Measurements from ENCODE around the gene DXO. TPM values are rescaled to one million over a fixed set of nuclear protein-coding genes. Genes with fewer than 3 reads are reported as not detected.
"Not testable (repeated sequence)": the region's sequence is repeated elsewhere in the genome, so short reads cannot be mapped to it uniquely, and the experiment has no call there.

Gene DXO
- total RNA-seq, 2 donors from 2014 or later = 31.9 to 35.0 TPM

DNA sequence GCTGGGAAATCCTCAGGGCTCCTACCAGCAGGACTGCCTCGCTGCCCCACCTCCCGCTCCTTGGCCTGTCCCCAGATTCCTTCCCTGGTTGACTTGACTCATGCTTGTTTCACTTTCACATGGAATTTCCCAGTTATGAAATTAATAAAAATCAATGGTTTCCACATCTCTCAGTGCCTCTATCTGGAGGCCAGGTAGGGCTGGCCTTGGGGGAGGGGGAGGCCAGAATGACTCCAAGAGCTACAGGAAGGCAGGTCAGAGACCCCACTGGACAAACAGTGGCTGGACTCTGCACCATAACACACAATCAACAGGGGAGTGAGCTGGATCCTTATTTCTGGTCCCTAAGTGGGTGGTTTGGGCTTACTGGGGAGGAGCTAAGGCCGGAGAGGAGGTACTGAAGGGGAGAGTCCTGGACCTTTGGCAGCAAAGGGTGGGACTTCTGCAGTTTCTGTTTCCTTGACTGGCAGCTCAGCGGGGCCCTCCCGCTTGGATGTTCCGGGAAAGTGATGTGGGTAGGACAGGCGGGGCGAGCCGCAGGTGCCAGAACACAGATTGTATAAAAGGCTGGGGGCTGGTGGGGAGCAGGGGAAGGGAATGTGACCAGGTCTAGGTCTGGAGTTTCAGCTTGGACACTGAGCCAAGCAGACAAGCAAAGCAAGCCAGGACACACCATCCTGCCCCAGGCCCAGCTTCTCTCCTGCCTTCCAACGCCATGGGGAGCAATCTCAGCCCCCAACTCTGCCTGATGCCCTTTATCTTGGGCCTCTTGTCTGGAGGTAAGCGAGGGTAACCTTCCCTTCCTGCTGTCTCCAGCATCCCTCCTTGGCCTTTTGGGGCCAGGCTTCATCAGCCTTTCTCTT is 26.2 kb downstream of the DXO start, which contains the start of gene CFB:
Gene CFB (plus strand): TSS at position 589 of the 863 bp plus-strand sequence. CDS start 127 bp downstream, at position 716.
- Mint-ChIP-seq H3K27me3 (peaks cover 39% of the 10 kb centered on the region), H3K36me3 (ENCODE audit: low read depth) (no peaks in the 10 kb centered on the region), H3K4me3 (no peak within 1 kb of the TSS), H3K27ac (no peak within 1 kb of the TSS), H3K4me1 (peaks cover 8% of the 10 kb centered on the region)
- no peaks in the 10 kb centered on the region for H3K9me3 ChIP-seq (ENCODE audit: control insufficient read depth, low read length, poor library complexity, severe bottlenecking)
- DNase-seq (no peak), ATAC-seq (no peak)

DNA sequence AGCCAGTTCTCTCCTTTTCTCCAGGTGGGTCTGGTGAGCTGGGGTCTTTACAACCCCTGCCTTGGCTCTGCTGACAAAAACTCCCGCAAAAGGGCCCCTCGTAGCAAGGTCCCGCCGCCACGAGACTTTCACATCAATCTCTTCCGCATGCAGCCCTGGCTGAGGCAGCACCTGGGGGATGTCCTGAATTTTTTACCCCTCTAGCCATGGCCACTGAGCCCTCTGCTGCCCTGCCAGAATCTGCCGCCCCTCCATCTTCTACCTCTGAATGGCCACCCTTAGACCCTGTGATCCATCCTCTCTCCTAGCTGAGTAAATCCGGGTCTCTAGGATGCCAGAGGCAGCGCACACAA is 26.8 kb downstream of the DXO start:
- Mint-ChIP-seq H3K27me3 (peaks cover 44% of the 10 kb centered on the region), H3K27ac (no peak overlapping the region)
- ATAC-seq = no peak

DNA sequence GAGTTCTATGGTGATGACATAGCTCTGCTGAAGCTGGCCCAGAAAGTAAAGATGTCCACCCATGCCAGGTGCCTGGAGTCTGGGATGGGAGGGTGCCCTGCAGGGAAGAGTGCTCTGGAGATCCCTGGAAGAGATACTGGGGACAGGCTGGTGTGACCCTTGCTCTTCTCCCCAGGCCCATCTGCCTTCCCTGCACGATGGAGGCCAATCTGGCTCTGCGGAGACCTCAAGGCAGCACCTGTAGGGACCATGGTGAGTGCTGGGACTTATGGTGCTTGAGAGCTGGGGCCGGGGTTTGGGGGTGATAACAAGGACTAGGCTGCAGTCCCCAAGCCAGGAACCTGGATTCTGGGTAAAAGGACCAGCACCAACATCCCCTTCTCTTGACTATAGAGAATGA is 28.2 kb downstream of the DXO start:
- no peak for ATAC-seq
- no peak overlapping the region for H3K27ac Mint-ChIP-seq
- no peaks in the 10 kb centered on the region for H3K9me3 ChIP-seq (ENCODE audit: control insufficient read depth, low read length, poor library complexity, severe bottlenecking)
- no peak overlapping the region for H3K4me3 Mint-ChIP-seq
- H3K27me3 Mint-ChIP-seq = peaks cover 44% of the 10 kb centered on the region
- no peaks in the 10 kb centered on the region for H3K36me3 Mint-ChIP-seq (ENCODE audit: low read depth)
- DNase-seq = no peak
- H3K4me1 Mint-ChIP-seq = peaks cover 8% of the 10 kb centered on the region

More for the DNA sequence above, 26.8 kb downstream of the DXO start:
- no peaks in the 10 kb centered on the region for H3K36me3 Mint-ChIP-seq (ENCODE audit: low read depth)
- no peak overlapping the region for H3K4me3 Mint-ChIP-seq
- peaks cover 8% of the 10 kb centered on the region for H3K4me1 Mint-ChIP-seq
- no peaks in the 10 kb centered on the region for H3K9me3 ChIP-seq (ENCODE audit: control insufficient read depth, low read length, poor library complexity, severe bottlenecking)
- no peak for DNase-seq

DNA sequence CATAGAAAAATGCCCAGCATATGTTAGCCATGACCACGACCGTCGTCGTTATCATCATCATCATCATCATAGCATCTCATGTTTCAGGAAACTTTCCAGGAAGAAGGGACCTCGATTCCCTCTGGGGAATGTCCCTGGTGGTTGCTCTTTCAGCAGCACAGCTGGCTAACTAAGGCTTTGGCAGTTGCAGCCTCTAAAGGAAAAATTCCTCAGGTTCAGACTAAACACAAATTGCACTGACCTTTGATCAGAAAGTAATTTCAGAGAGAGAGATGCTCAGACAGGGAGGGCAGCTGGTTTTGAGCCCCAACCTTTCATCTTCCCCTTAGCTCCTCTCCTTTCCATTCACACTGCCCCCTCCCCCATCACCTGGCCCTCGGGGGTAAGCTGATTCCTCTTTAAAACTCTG is 31.7 kb downstream of the DXO start:
- no peak for DNase-seq
- Mint-ChIP-seq H3K27me3 (peaks cover 39% of the 10 kb centered on the region), H3K4me3 (no peak overlapping the region), H3K36me3 (ENCODE audit: low read depth) (no peaks in the 10 kb centered on the region), H3K4me1 (no peaks in the 10 kb centered on the region), H3K27ac (no peak overlapping the region)
- ATAC-seq = no peak
- no peaks in the 10 kb centered on the region for H3K9me3 ChIP-seq (ENCODE audit: control insufficient read depth, low read length, poor library complexity, severe bottlenecking)

DNA sequence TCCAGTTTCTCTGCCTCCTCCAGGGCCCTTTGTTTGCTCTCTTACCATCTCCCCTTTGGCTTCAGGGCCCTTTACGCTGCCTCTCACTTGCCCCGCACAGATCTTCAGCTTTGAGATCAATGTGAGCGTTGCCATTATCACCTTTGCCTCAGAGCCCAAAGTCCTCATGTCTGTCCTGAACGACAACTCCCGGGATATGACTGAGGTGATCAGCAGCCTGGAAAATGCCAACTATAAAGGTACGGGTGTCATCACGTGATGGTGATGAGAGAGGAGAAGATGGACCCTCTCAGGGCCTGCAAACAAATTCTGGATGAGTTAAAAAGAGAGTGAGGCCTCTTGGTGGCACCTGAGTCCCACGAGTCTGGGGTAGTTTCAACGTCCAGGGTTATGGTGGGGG is 36.1 kb downstream of the DXO start:
- no peaks in the 10 kb centered on the region for H3K9me3 ChIP-seq (ENCODE audit: control insufficient read depth, low read length, poor library complexity, severe bottlenecking)
- no peaks in the 10 kb centered on the region for H3K4me1 Mint-ChIP-seq
- DNase-seq (no peak), ATAC-seq (no peak)
- no peaks in the 10 kb centered on the region for H3K36me3 Mint-ChIP-seq (ENCODE audit: low read depth)
- H3K27me3 Mint-ChIP-seq = peaks cover 6% of the 10 kb centered on the region
- H3K4me3 Mint-ChIP-seq = no peak overlapping the region
- H3K27ac Mint-ChIP-seq = no peak overlapping the region

DNA sequence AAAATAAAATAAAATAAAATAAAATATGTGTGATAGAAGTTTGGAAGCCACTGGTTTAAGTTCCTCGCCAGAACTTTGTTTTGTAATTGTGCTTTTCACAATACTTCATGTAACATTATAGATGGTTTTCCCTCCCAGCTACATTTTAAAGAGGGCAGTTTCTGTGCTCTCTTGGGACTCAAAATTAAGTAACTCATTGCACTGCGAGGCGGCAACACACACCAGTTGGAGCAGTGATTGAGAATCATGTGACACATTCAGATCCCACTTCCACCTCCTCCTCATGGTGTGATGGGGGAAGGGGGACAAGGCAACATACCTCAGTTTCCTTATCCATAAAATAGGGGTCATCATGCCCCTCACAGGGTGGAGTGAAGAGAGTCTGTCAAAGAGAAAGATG is 36.9 kb downstream of the DXO start:
- Mint-ChIP-seq H3K27ac (no peak overlapping the region), H3K4me3 (no peak overlapping the region)
- ATAC-seq = no peak

DNA sequence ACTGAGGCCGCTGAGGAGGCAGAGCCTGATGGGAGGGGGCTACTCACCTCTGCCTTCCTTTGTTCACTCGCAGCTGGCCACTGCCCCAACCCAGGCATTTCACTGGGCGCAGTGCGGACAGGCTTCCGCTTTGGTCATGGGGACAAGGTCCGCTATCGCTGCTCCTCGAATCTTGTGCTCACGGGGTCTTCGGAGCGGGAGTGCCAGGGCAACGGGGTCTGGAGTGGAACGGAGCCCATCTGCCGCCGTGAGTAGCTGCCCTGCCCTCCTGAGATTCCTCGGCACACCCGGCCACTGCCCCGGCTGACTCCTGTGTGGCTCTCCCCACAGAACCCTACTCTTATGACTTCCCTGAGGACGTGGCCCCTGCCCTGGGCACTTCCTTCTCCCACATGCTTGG is 38.4 kb downstream of the DXO start:
- DNase-seq = no peak
- no peak overlapping the region for H3K4me3 Mint-ChIP-seq
- no peaks in the 10 kb centered on the region for H3K9me3 ChIP-seq (ENCODE audit: control insufficient read depth, low read length, poor library complexity, severe bottlenecking)
- peaks cover 5% of the 10 kb centered on the region for H3K27me3 Mint-ChIP-seq
- ATAC-seq = no peak
- H3K36me3 Mint-ChIP-seq (ENCODE audit: low read depth) = no peaks in the 10 kb centered on the region
- H3K27ac Mint-ChIP-seq = no peak overlapping the region
- H3K4me1 Mint-ChIP-seq = no peaks in the 10 kb centered on the region

More for the DNA sequence above, 36.9 kb downstream of the DXO start:
- no peaks in the 10 kb centered on the region for H3K4me1 Mint-ChIP-seq
- peaks cover 5% of the 10 kb centered on the region for H3K27me3 Mint-ChIP-seq
- H3K9me3 ChIP-seq (ENCODE audit: control insufficient read depth, low read length, poor library complexity, severe bottlenecking) = no peaks in the 10 kb centered on the region
- no peaks in the 10 kb centered on the region for H3K36me3 Mint-ChIP-seq (ENCODE audit: low read depth)
- DNase-seq = no peak

DNA sequence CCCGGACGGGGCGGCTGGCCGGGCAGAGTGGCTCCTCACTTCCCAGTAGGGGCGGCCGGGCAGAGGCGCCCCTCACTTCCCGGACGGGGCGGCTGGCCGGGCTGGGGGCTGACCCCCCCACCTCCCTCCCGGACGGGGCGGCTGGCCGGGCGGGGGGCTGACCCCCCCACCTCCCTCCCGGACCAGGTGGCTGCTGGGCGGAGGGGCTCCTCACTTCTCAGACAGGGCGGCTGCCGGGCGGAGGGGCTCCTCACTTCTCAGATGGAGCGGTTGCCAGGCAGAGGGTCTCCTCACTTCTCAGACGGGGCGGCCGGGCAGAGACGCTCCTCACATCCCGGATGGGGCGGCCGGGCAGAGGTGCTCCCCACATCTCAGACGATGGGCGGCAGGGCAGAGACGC is 39.8 kb downstream of the DXO start:
- not testable (repeated sequence) for ATAC-seq, H3K27ac Mint-ChIP-seq, DNase-seq

DNA sequence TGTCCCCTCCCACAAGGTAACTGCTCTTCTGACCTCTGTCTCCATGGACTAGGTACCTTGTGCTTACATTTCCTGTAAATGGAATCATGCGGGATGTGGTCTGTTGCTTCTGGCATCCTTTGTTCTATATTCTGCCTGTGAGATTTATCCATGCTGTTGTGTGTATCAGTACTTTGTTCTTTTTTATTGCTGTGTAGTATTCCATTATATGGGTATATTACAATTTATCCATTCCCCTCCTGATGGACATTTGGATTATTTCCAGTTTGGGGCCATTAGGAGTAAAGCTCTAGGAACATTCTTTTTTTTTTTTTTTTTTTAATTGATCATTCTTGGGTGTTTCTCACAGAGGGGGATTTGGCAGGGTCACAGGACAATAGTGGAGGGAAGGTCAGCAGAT is 41.0 kb downstream of the DXO start:
- H3K27me3 Mint-ChIP-seq = peaks cover 5% of the 10 kb centered on the region
- no peaks in the 10 kb centered on the region for H3K9me3 ChIP-seq (ENCODE audit: control insufficient read depth, low read length, poor library complexity, severe bottlenecking)
- ATAC-seq (no peak), DNase-seq (no peak)
- H3K4me3 Mint-ChIP-seq = no peak overlapping the region
- H3K27ac Mint-ChIP-seq = no peak overlapping the region
- H3K4me1 Mint-ChIP-seq = no peaks in the 10 kb centered on the region
- H3K36me3 Mint-ChIP-seq (ENCODE audit: low read depth) = no peaks in the 10 kb centered on the region

More for the DNA sequence above, 39.8 kb downstream of the DXO start:
- not testable (repeated sequence) for H3K4me1 Mint-ChIP-seq; H3K27me3 Mint-ChIP-seq; H3K9me3 ChIP-seq (ENCODE audit: control insufficient read depth, low read length, poor library complexity, severe bottlenecking); H3K4me3 Mint-ChIP-seq; H3K36me3 Mint-ChIP-seq (ENCODE audit: low read depth)

DNA sequence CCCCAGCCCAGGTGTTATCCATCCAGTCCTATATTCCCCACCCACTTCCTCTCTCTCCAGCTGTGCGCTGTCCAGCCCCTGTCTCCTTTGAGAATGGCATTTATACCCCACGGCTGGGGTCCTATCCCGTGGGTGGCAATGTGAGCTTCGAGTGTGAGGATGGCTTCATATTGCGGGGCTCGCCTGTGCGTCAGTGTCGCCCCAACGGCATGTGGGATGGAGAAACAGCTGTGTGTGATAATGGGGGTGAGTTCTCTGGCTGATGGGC is 43.3 kb downstream of the DXO start:
- Mint-ChIP-seq H3K4me1 (no peaks in the 10 kb centered on the region), H3K36me3 (ENCODE audit: low read depth) (no peaks in the 10 kb centered on the region), H3K27ac (no peak overlapping the region), H3K27me3 (peaks cover 5% of the 10 kb centered on the region), H3K4me3 (no peak overlapping the region)
- ATAC-seq = no peak
- no peak for DNase-seq
- H3K9me3 ChIP-seq (ENCODE audit: control insufficient read depth, low read length, poor library complexity, severe bottlenecking) = no peaks in the 10 kb centered on the region

DNA sequence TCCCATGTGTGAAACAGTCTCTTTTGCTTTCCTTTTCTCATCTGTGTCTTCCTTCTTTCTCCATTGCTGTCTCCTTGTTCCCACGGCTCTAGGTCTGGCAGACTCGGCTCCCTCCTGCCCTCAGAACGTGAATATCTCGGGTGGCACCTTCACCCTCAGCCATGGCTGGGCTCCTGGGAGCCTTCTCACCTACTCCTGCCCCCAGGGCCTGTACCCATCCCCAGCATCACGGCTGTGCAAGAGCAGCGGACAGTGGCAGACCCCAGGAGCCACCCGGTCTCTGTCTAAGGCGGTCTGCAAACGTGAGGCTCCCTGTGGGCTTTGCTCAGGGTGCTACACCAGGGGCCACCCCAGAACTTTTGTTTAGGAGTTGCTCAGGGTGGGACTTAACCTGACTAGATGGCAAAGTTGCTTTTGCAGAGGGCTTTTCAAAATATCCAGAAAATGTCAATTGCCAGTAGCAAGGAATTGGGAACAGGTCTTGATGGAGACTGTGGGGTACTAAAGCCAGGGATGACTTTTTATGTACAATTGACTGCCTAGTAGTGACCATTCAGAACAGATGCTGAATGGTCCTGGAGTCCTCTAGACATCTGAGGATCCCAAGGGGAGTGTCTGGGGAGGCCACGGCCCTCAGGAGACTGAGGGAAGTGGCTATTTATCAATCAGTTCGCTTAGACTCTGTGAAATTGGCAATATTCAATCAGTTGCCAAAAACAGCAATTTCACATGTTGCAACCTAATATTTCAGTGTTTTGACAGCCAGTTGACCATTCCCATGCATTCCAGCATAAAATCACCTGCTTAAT is 43.9 kb downstream of the DXO start:
- H3K9me3 ChIP-seq (ENCODE audit: control insufficient read depth, low read length, poor library complexity, severe bottlenecking) = no peaks in the 10 kb centered on the region
- no peak overlapping the region for H3K27ac Mint-ChIP-seq
- H3K4me1 Mint-ChIP-seq = no peaks in the 10 kb centered on the region
- H3K4me3 Mint-ChIP-seq = no peak overlapping the region
- no peaks in the 10 kb centered on the region for H3K36me3 Mint-ChIP-seq (ENCODE audit: low read depth)
- DNase-seq (no peak), ATAC-seq (no peak)
- H3K27me3 Mint-ChIP-seq = peaks cover 5% of the 10 kb centered on the region

DNA sequence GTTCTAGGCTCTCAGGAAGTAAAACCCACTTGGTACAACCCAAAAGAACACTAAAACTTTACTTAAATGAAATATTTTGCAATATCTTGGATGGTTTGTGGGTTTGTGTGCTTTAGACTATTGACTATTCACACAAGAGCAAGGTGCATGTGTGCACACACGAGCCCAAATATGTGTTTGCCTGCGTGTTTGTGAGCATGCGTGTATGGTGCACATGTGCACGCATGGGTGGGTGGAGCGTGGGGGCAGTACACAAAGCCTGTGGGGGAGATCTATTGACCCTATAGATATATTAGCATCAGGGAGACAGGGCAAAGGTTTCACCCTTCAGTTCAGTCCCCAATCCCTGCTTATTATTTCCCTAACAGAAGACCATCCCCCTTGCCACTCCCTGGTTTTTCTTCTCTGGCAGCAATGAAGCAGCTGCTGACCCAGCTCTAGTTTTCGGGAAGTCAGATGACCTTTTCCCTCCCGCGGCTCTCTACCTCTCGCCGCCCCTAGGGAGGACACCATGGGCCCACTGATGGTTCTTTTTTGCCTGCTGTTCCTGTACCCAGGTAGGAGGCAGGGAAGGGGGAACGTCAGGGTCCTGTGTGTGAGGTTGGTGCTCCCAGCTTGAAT is 44.6 kb downstream of the DXO start, which contains the start of gene C2:
Gene C2 (plus strand): TSS at position 476 of the 621 bp plus-strand sequence. CDS start 36 bp downstream, at position 512.
- no peak within 1 kb of the TSS for H3K4me3 Mint-ChIP-seq
- H3K36me3 Mint-ChIP-seq (ENCODE audit: low read depth) = no peaks in the 10 kb centered on the region
- ATAC-seq (no peak), DNase-seq (no peak)
- no peak within 1 kb of the TSS for H3K27ac Mint-ChIP-seq
- H3K9me3 ChIP-seq (ENCODE audit: control insufficient read depth, low read length, poor library complexity, severe bottlenecking) = no peaks in the 10 kb centered on the region
- peaks cover 5% of the 10 kb centered on the region for H3K27me3 Mint-ChIP-seq
- H3K4me1 Mint-ChIP-seq = no peaks in the 10 kb centered on the region

DNA sequence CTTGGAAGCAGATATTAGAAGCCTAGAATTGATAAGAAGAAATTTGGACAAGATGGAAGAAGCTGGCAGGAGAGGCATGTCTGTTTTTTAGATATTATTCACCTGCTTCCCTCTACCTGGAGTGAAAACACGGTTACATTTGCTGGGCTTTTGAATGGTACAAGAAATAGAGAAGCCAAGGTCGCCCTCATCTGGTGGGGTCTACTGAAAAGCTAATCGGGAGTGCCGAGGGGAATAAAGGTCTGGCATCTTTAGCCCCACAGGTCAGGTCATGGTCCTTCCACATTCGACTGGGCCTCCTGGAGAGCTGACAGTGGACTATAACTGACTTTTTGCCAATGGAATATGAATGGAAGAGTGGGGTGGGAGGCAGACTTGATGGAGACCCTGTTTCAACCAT is 49.0 kb downstream of the DXO start:
- DNase-seq = no peak
- no peaks in the 10 kb centered on the region for H3K27me3 Mint-ChIP-seq
- no peaks in the 10 kb centered on the region for H3K36me3 Mint-ChIP-seq (ENCODE audit: low read depth)
- no peak for ATAC-seq
- no peak overlapping the region for H3K27ac Mint-ChIP-seq
- no peaks in the 10 kb centered on the region for H3K9me3 ChIP-seq (ENCODE audit: control insufficient read depth, low read length, poor library complexity, severe bottlenecking)
- H3K4me3 Mint-ChIP-seq = no peak overlapping the region
- no peaks in the 10 kb centered on the region for H3K4me1 Mint-ChIP-seq
